Adrenal gland (tissue), 12 donors: ENCODE data around the gene PTPRD. TPM values are rescaled to one million over a fixed set of nuclear protein-coding genes. Genes with fewer than 3 reads are reported as not detected.

Experiments used
- DNase-seq, 7 donors: peaks; one replicate each; pipeline ENCODE4 v3.0.0-alpha.2; 2019 to 2020
- H3K27ac ChIP-seq, 5 donors: fragments of 200-600 bp; sonication (generic) in 4 of 5; 1 replicate in 3 of 5; 2 replicates in 2 of 5; pipeline versions ENCODE4 v1.5.1 to v1.8.0; 2016 to 2020; ENCODE audit warnings: mild to moderate bottlenecking in 1 of 5
- H3K27me3 ChIP-seq: fragments of 200-600 bp; 2 replicates; pipeline ENCODE4 v1.8.0; 2021
- H3K36me3 ChIP-seq, 2 donors: fragments of 200-600 bp; replicated peaks in 1 of 2; 1 replicate in 1 of 2; 2 replicates in 1 of 2; pipeline versions ENCODE4 v1.5.1 to v1.8.0; 2018 to 2022
- H3K4me1 ChIP-seq, 2 donors: fragments of 200-600 bp; replicated peaks in 1 of 2; 1 replicate in 1 of 2; 2 replicates in 1 of 2; pipeline versions ENCODE4 v1.5.1 to v1.8.0; 2018 to 2021
- H3K4me3 ChIP-seq, 4 donors: fragments of 200-600 bp; sonication (generic) in 3 of 4; one replicate each; pipeline ENCODE4 v1.5.1; 2016 to 2018
- H3K9me3 ChIP-seq, 3 donors: fragments of 200-600 bp; sonication (generic) in 1 of 3; replicated peaks in 1 of 3; 1 replicate in 2 of 3; 2 replicates in 1 of 3; pipeline versions ENCODE4 v1.5.1 to v1.8.0; 2016 to 2021
- CTCF ChIP-seq, 6 experiments: fragments of 450-650 bp in 4 of 6; fragments of 200-600 bp in 2 of 6; sonication (generic) in 1 of 6; IDR thresholded peaks; 1 replicate in 5 of 6; 2 replicates in 1 of 6; pipeline versions ENCODE4 v1.5.1 to v1.8.0; 2016 to 2021; ENCODE audit warnings: antibody characterized with exemption in 6 of 6, mild to moderate bottlenecking in 2 of 6, moderate library complexity in 1 of 6
- POLR2A ChIP-seq, 2 donors: fragments of 450-650 bp; IDR thresholded peaks; one replicate each; pipeline ENCODE4 v1.6.1; 2017; ENCODE audit warnings: antibody characterized with exemption in 2 of 2, mild to moderate bottlenecking in 2 of 2, moderate library complexity in 1 of 2
- WGBS, 4 donors: extraction: QIAGEN DNeasy Blood & Tissue Kit in 2 of 4; methylation state at CpG; one replicate each; pipeline versions ENCODE4 v1.1.5 to v1.1.7; 2013 to 2017; 5-methylcytosine and 5-hydroxymethylcytosine counted together
- intact Hi-C, 2 donors: fragments of 100-400 bp; cut with DNase I; formaldehyde crosslinking; loops; one replicate each; pipeline versions ENCODE4 v1.14.1 to v1.15.0; 2022 to 2023
- polyA plus RNA-seq, 3 donors: library from polyadenylated mRNA; stranded (reverse); fragments of 200-250 nt in 2 of 3; fragments of 350-450 nt in 1 of 3; fragmentation: Illumina TruSeq in 1 of 3; extraction: RNeasy Lipid Tissue Mini Kit (QIAGEN cat#74804) in 1 of 3; gene quantifications; one replicate each; pipeline ENCODE4 v1.2.3, GENCODE V29; 2013 to 2014
- total RNA-seq, 9 donors: library from RNA; depleted of rRNA in 4 of 9; stranded (reverse); fragments of >200 nt in 4 of 9; fragments of 120-200 nt in 1 of 9; fragmentation: NEBNext Ultra II Directional in 1 of 9; extraction: Animal tissue kit (Norgen Biotek cat#: 25700) in 1 of 9; gene quantifications; one replicate each; pipeline versions ENCODE4 v1.1.0 to v1.2.4, GENCODE V29; 2013 to 2023
- donor health status: healthy with polysubstance abuse.
- donor health status: Bipolar disorder and iron deficiency.
- donor health status: DM: yes; HTN: yes; CAD: no.
- donor health status: DM: no; HTN: no; CAD: no.
- donor health status: DM: no; HTN: no; CAD: no.
- donor health status: DM: yes; HTN: yes; CAD: no.

The PTPRD gene
- total and polyA plus RNA-seq, 12 donors = 0.61 to 71.2 (median 4.5) TPM

GRCh38 chr9:8864545-8864896 is 1748.3 kb downstream of the PTPRD start:
- intact Hi-C loops = no loop called here
- no peaks in the 10 kb centered on the region for H3K4me1 ChIP-seq
- H3K27ac ChIP-seq = no peak overlapping the region
- H3K4me3 ChIP-seq = no peak overlapping the region
- no peaks in the 10 kb centered on the region for H3K36me3 ChIP-seq
- 52 to 58% (median 55%) methylated on average over 3 of the region's 3 CpGs for WGBS, 4 donors
- no peak for DNase-seq
- TF ChIP-seq CTCF (IDR thresholded peaks at IDR 0.05) (no peak), POLR2A (IDR thresholded peaks at IDR 0.05) (no peak)
- H3K27me3 ChIP-seq = peaks cover 7% of the 10 kb centered on the region
- no peaks in the 10 kb centered on the region for H3K9me3 ChIP-seq

GRCh38 chr9:8863886-8864544 is 1748.8 kb downstream of the PTPRD start:
- H3K9me3 ChIP-seq = no peaks in the 10 kb centered on the region
- no peaks in the 10 kb centered on the region for H3K4me1 ChIP-seq
- H3K36me3 ChIP-seq = no peaks in the 10 kb centered on the region
- DNase-seq = no peak
- intact Hi-C loops = no loop called here
- H3K27ac ChIP-seq = no peak overlapping the region
- no peak overlapping the region for H3K4me3 ChIP-seq
- 58 to 68% (median 65%) methylated on average over 5 of the region's 5 CpGs for WGBS, 4 donors
- H3K27me3 ChIP-seq = peaks cover 7% of the 10 kb centered on the region
- TF ChIP-seq CTCF (IDR thresholded peaks at IDR 0.05) (no peak), POLR2A (IDR thresholded peaks at IDR 0.05) (no peak)

GRCh38 chr9:8863069-8863468 is 1749.7 kb downstream of the PTPRD start:
- H3K27ac ChIP-seq = no peak overlapping the region
- TF ChIP-seq POLR2A (IDR thresholded peaks at IDR 0.05) = no peak
- no peak for TF ChIP-seq CTCF (IDR thresholded peaks at IDR 0.05)

GRCh38 chr9:8860925-8861324 is 1751.9 kb downstream of the PTPRD start:
- H3K36me3 ChIP-seq = no peaks in the 10 kb centered on the region
- no peak for DNase-seq
- peaks cover 10 to 16% of the 10 kb centered on the region in 2 donors for H3K4me1 ChIP-seq
- TF ChIP-seq POLR2A (IDR thresholded peaks at IDR 0.05) = no peak
- no peak for TF ChIP-seq CTCF (IDR thresholded peaks at IDR 0.05)
- no peak overlapping the region for H3K4me3 ChIP-seq
- 28 to 41% (median 36%) methylated on average over 4 of the region's 4 CpGs for WGBS, 4 donors
- H3K27me3 ChIP-seq = no peaks in the 10 kb centered on the region
- intact Hi-C loops = no loop called here
- H3K9me3 ChIP-seq = no peaks in the 10 kb centered on the region
- H3K27ac ChIP-seq = no peak overlapping the region

More at GRCh38 chr9:8863069-8863468, 1749.7 kb downstream of the PTPRD start:
- no peaks in the 10 kb centered on the region for H3K36me3 ChIP-seq
- H3K27me3 ChIP-seq = peaks cover 7% of the 10 kb centered on the region
- intact Hi-C loops = no loop called here
- no peak overlapping the region for H3K4me3 ChIP-seq
- H3K4me1 ChIP-seq = peaks cover 2% of the 10 kb centered on the region in 2 donors
- 77 to 88% (median 84%) methylated on average over 3 of the region's 3 CpGs for WGBS, 4 donors
- no peaks in the 10 kb centered on the region for H3K9me3 ChIP-seq
- no peak for DNase-seq
